K562 (cell line): Measurements from ENCODE around the gene TTC31. TPM values are rescaled to one million over a fixed set of nuclear protein-coding genes. Genes with fewer than 3 reads are reported as not detected.

ENCODE experiments used
- ATAC-seq: fragments of 200-7000 bp; cut with Tn5 transposase; 3 replicates; pipeline ENCODE4 v1.9.1; 2020; ENCODE audit warnings: moderate library complexity
- BruUV-seq: library from RNA; stranded (reverse); fragments of 400-500 nt; replicated peaks from 2 replicates; lab custom pipeline; 2021; lab: Mats Ljungman, UMichigan
- CTCF ChIA-PET: fragments of 300-600 bp; formaldehyde crosslinking; extraction: SDS; loops from one replicate; lab custom pipeline; 2021; ENCODE audit warnings: low intra/inter-chr PET ratio; lab: Yijun Ruan, JAX
- POLR2A ChIA-PET: fragments of 300-600, 350-650 bp; sonication (Branson Sonifier 250); formaldehyde crosslinking; extraction: SDS; loops from one replicate; lab custom pipeline; 2021; ENCODE audit warnings: antibody characterized with exemption, inconsistent platforms; lab: Yijun Ruan, JAX
- DNase-seq, 4 experiments: peaks; one replicate each; pipeline versions ENCODE4 v3.0.0 to v3.0.0-alpha.2; 2011 to 2018; ENCODE audit warnings: low spot score in 3 of 4, mixed read lengths in 3 of 4; ENCODE audit errors: extremely low read depth in 1 of 4
- FAIRE-seq: peaks from 2 replicates; lab custom pipeline; 2011; peaks lifted over from hg19 to GRCh38; lab: Jason Lieb, UNC
- H2AFZ ChIP-seq: 2 replicates; pipeline ENCODE4 v1.6.0; 2011; ENCODE audit warnings: low read depth, low read length, control low read depth, inconsistent platforms
- H3K27ac ChIP-seq: fragments of 200-600 bp; 3 replicates; pipeline ENCODE4 v1.8.0; 2011; ENCODE audit warnings: low read depth, mild to moderate bottlenecking, control low read depth, inconsistent platforms, low read length, moderate library complexity, mixed read lengths; ENCODE audit errors: extremely low read depth
- H3K27me3 ChIP-seq, 2 experiments: fragments of 300-600 bp in 1 of 2; 2 replicates in 1 of 2; 3 replicates in 1 of 2; pipeline versions ENCODE4 v1.6.0 to v1.8.0; 2011; ENCODE audit warnings: inconsistent platforms in 2 of 2, low read length in 2 of 2, mild to moderate bottlenecking in 1 of 2, mixed read lengths in 1 of 2, moderate library complexity in 1 of 2; ENCODE audit not compliant: control insufficient read depth in 2 of 2, insufficient read depth in 2 of 2
- H3K36me3 ChIP-seq: fragments of 300-600 bp; 3 replicates; pipeline ENCODE4 v1.8.0; 2011; ENCODE audit warnings: mild to moderate bottlenecking, low read length, inconsistent platforms; ENCODE audit not compliant: control insufficient read depth, insufficient read depth
- H3K4me1 ChIP-seq, 2 experiments: fragments of 200-600 bp in 1 of 2; replicated peaks in 1 of 2; 2 replicates in 1 of 2; 3 replicates in 1 of 2; pipeline versions ENCODE4 v1.5.1 to v1.8.0; 2011; ENCODE audit warnings: inconsistent platforms in 2 of 2, low read length in 2 of 2, mild to moderate bottlenecking in 1 of 2, mixed read lengths in 1 of 2, moderate library complexity in 1 of 2; ENCODE audit not compliant: control insufficient read depth in 2 of 2, insufficient read depth in 2 of 2
- H3K4me2 ChIP-seq: 2 replicates; pipeline ENCODE4 v1.6.1; 2011; ENCODE audit warnings: low read length, control low read depth, inconsistent platforms, mixed read lengths; ENCODE audit not compliant: insufficient read depth
- H3K4me3 ChIP-seq: fragments of 200-600 bp; sonication (generic), shearing (Covaris generic); 2 replicates; pipeline ENCODE4 v1.5.1; 2016; ENCODE audit warnings: control low read depth, inconsistent platforms
- H3K79me2 ChIP-seq: fragments of 200-600 bp; 3 replicates; pipeline ENCODE4 v1.8.0; 2011; ENCODE audit warnings: low read length, inconsistent platforms; ENCODE audit not compliant: control insufficient read depth, insufficient read depth
- H3K9ac ChIP-seq, 2 experiments: 2 replicates each; pipeline versions ENCODE4 v1.6.0 to v1.6.1; 2011; ENCODE audit warnings: low read depth in 2 of 2, low read length in 2 of 2, control low read depth in 1 of 2, inconsistent platforms in 1 of 2, mild to moderate bottlenecking in 1 of 2, mixed read lengths in 1 of 2; ENCODE audit not compliant: insufficient read depth in 1 of 2
- H3K9me1 ChIP-seq: one replicate; pipeline ENCODE4 v1.6.0; 2011; ENCODE audit warnings: inconsistent platforms, mild to moderate bottlenecking, low read length, moderate library complexity; ENCODE audit not compliant: control insufficient read depth, insufficient read depth
- H3K9me3 ChIP-seq: replicated peaks from 2 replicates; pipeline ENCODE4 v1.5.1; 2011; ENCODE audit warnings: low read depth, low read length, inconsistent platforms; ENCODE audit not compliant: control insufficient read depth, insufficient read depth
- H4K20me1 ChIP-seq: replicated peaks from 2 replicates; pipeline ENCODE4 v1.6.1; 2011; ENCODE audit warnings: low read length, inconsistent platforms, mixed read lengths; ENCODE audit not compliant: control insufficient read depth, insufficient read depth
- CTCF ChIP-seq, 3 experiments: IDR thresholded peaks in 2 of 3; conservative IDR thresholded peaks in 1 of 3; 2 replicates each; pipeline ENCODE4 v1.5.1; 2011 to 2012; ENCODE audit warnings: low read length in 3 of 3, mild to moderate bottlenecking in 3 of 3, control low read depth in 2 of 3, improper control_type of control experiment in 1 of 3, inconsistent platforms in 1 of 3, low read depth in 1 of 3, mixed read lengths in 1 of 3, moderate library complexity in 1 of 3; ENCODE audit not compliant: insufficient read depth in 2 of 3
- ELF1 ChIP-seq: fragments of 200-800 bp; sonication (Bioruptor generic); IDR thresholded peaks from 2 replicates; pipeline ENCODE4 v1.6.1; 2016; ENCODE audit warnings: missing genetic modification characterization, missing compliant biosample characterization
- HMG20A ChIP-seq: fragments of 450-650 bp; formaldehyde crosslinking; conservative IDR thresholded peaks from 2 replicates; pipeline ENCODE4 v1.4.0; 2020; ENCODE audit warnings: mild to moderate bottlenecking, mixed read lengths
- MEIS2 ChIP-seq: fragments of 450-650 bp; IDR thresholded peaks from 2 replicates; pipeline ENCODE4 v1.6.1; 2014; ENCODE audit warnings: mild to moderate bottlenecking; ENCODE audit not compliant: partially characterized antibody
- NRF1 ChIP-seq, 2 experiments: fragments of 450-650 bp; IDR thresholded peaks in 1 of 2; conservative IDR thresholded peaks in 1 of 2; 2 replicates each; pipeline ENCODE4 v1.6.1; 2014; ENCODE audit warnings: mild to moderate bottlenecking in 2 of 2
- U2AF1 ChIP-seq: fragments of 200-400 bp; formaldehyde crosslinking; optimal IDR thresholded peaks from 2 replicates; pipeline ENCODE3; 2017; ENCODE audit warnings: mild to moderate bottlenecking, low read depth, low read length, moderate library complexity
- YBX1 ChIP-seq: fragments of 450-650 bp; IDR thresholded peaks from 2 replicates; pipeline ENCODE4 v1.7.1; 2016; ENCODE audit warnings: mild to moderate bottlenecking
- ZNF384 ChIP-seq: IDR thresholded peaks from 2 replicates; pipeline ENCODE4 v1.6.1; 2012; ENCODE audit warnings: low read depth, low read length, improper control_type of control experiment
- WGBS: fragments of 100-300 bp; shearing (Covaris generic); methylation state at CpG from one replicate; pipeline ENCODE4 v1.1.6; 2016; ENCODE audit warnings: low coverage, mixed read lengths; ENCODE audit not compliant: insufficient coverage; ENCODE audit errors: missing lambda C conversion rate; 5-methylcytosine and 5-hydroxymethylcytosine counted together
- in situ Hi-C: fragments of 300-500 bp; cut with MboI; formaldehyde crosslinking; loops from 4 replicates; pipeline ENCODE4 v1.15.0; 2018; ENCODE audit warnings: inconsistent platforms, mixed read lengths
- intact Hi-C: fragments of 100-400 bp; cut with micrococcal nuclease; formaldehyde crosslinking; loops from 2 replicates; pipeline ENCODE4 v1.14.2; 2022
- polyA plus RNA-seq, 8 experiments: library from polyadenylated mRNA; depleted of rRNA in 4 of 8; stranded (reverse) in 5 of 8; unstranded in 3 of 8; fragments of >200 nt; fragmentation: Nextera tagmentation in 2 of 8; fragmentation: Illumina TruSeq in 1 of 8; extraction: Ambion mirVana in 2 of 8; extraction: Trizol in 1 of 8; gene quantifications; 2 replicates each; pipeline versions ENCODE4 v1.2.1 to v1.2.3, GENCODE V29; 2011 to 2014; ENCODE audit warnings: inconsistent platforms in 1 of 8, missing spikeins in 1 of 8
- total RNA-seq, 7 experiments: library from RNA; depleted of rRNA in 6 of 7; stranded (reverse); fragments of >200 nt in 6 of 7; fragmentation: Illumina TruSeq in 2 of 7; extraction: Trizol in 2 of 7; gene quantifications; 2 replicates each; pipeline versions ENCODE4 v1.2.1 to v1.2.3, GENCODE V29; 2011 to 2021; ENCODE audit warnings: low replicate concordance in 1 of 7
- TF ChIP-seq, protein P1 (sequence below): fragments of 150-350 bp; conservative IDR thresholded peaks from 2 replicates; pipeline ENCODE4 v1.6.1; 2014; ENCODE audit warnings: low read length

TTC31 gene
- total and polyA plus RNA-seq, 9 of the 15 experiments (the other 6 are each of a cell fraction or from before 2014, with no cell fraction given) = 4.7 to 30.5 (median 15.9) TPM

- peak; percentile 49; the same call in 1 of the 2 replicates for TF ChIP-seq ZNF384
- no peak for TF ChIP-seq CTCF (IDR thresholded peaks at IDR 0.05 in 2 of 3, conservative IDR thresholded peaks at IDR 0.05 in 1 of 3; ENCODE audit: insufficient read depth in 2 of 3, low read depth in 1 of 3, low read length in 3 of 3)
- TF ChIP-seq HMG20A = no peak
- no peak for TF ChIP-seq MEIS2
- TF ChIP-seq, protein P1, sequence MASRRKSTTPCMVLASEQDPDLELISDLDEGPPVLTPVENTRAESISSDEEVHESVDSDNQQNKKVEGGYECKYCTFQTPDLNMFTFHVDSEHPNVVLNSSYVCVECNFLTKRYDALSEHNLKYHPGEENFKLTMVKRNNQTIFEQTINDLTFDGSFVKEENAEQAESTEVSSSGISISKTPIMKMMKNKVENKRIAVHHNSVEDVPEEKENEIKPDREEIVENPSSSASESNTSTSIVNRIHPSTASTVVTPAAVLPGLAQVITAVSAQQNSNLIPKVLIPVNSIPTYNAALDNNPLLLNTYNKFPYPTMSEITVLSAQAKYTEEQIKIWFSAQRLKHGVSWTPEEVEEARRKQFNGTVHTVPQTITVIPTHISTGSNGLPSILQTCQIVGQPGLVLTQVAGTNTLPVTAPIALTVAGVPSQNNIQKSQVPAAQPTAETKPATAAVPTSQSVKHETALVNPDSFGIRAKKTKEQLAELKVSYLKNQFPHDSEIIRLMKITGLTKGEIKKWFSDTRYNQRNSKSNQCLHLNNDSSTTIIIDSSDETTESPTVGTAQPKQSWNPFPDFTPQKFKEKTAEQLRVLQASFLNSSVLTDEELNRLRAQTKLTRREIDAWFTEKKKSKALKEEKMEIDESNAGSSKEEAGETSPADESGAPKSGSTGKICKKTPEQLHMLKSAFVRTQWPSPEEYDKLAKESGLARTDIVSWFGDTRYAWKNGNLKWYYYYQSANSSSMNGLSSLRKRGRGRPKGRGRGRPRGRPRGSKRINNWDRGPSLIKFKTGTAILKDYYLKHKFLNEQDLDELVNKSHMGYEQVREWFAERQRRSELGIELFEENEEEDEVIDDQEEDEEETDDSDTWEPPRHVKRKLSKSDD = no peak
- TF ChIP-seq U2AF1 = no peak
- TF ChIP-seq YBX1 = no peak
- TF ChIP-seq NRF1 (conservative IDR thresholded peaks at IDR 0.05 in 1 of 2, IDR thresholded peaks at IDR 0.05 in 1 of 2) = no peak
- no peak for TF ChIP-seq ELF1 (tag)
- TF ChIP-seq, all 486 proteins: peak for 1
- Histone ChIP-seq H3K9me1 (peaks cover 4% of the 10 kb centered on the region), H3K4me2 (peak overlapping the region; percentile 99), H3K27ac (peak overlapping the region; percentile 95), H3K4me3 (peak overlapping the region; percentile 83), H3K9me3 (no peaks in the 10 kb centered on the region), H3K9ac (peak overlapping the region; percentile 88 to 95), H3K27me3 (no peaks in the 10 kb centered on the region), H3K79me2 (peaks cover 13% of the 10 kb centered on the region; the same call in 2 of the 3 replicates), H3K36me3 (peaks cover 18% of the 10 kb centered on the region; the same call in 2 of the 3 replicates), H2AFZ (peak overlapping the region; percentile 97), H4K20me1 (no peaks in the 10 kb centered on the region), H3K4me1 (peaks cover 14 to 20% of the 10 kb centered on the region in 2 experiments; a peak in 3 of 5 replicates)
- FAIRE-seq (no peak), DNase-seq (no peak), ATAC-seq (no peak)
- WGBS = 46% methylated on average over 16 of the region's 16 CpGs
- ChIA-PET POLR2A (interaction anchor here (0.6 to 4.0 kb wide), 8 partner anchors 10 to 124 kb away, joined by 3 to 28 read pairs (median 4); partner anchors contain the start of genes CCDC142 and TTC31), CTCF (no interaction called here)
- intact Hi-C loops (loop anchor here (5.0 kb wide), 1 partner anchor 74 kb away; no protein-coding TSS in a partner anchor), in situ Hi-C loops (no loop called here)
- BruUV-seq = no TSS peak
Observed at GRCh38 chr2:74471332-74472065, 11.4 kb upstream of the TTC31 start.
